ENCODE results near the gene ZNF750.

- no peak for TF ChIP-seq CTCF (IDR thresholded peaks at IDR 0.05; ENCODE audit: insufficient read depth, low read length)
- TF ChIP-seq GABPA (IDR thresholded peaks at IDR 0.05; ENCODE audit: low read depth), result no peak
Measured at GRCh38 chr17:82783498-82783897, 56.3 kb downstream of the ZNF750 start.

Data from HL-60 (cell line).